Measurements from ENCODE around the gene MTHFD1L.

- no peak for TF ChIP-seq POLR2AphosphoS5 (IDR thresholded peaks at IDR 0.05; ENCODE audit: low read depth, low read length)
- TF ChIP-seq TAF1 (IDR thresholded peaks at IDR 0.05; ENCODE audit: borderline replicate concordance, insufficient read depth, low read length), result no peak
- TF ChIP-seq SIN3A (IDR thresholded peaks at IDR 0.05; ENCODE audit: borderline replicate concordance, insufficient read depth, low read length), result no peak
- TF ChIP-seq REST (IDR thresholded peaks at IDR 0.05; ENCODE audit: insufficient read depth in 1 of 2, low read depth in 2 of 2, low read length in 2 of 2), result no peak
Measured at GRCh38 chr6:151010071-151010470, 144.6 kb downstream of the MTHFD1L start.
